Measurements from ENCODE around the gene GOLGA8M. TPM values are rescaled to one million over a fixed set of nuclear protein-coding genes. Genes with fewer than 3 reads are reported as not detected.
A peak's percentile ranks its signal among the peaks of the same experiment; 100 is the strongest.
"Not testable (repeated sequence)": the region's sequence is repeated elsewhere in the genome, so short reads cannot be mapped to it uniquely, and the experiment has no call there.

The GOLGA8M gene
- total RNA-seq (2014; rRNA removed) = 0.29 TPM in 1 of 2 replicates, not detected in the other
- polyA plus RNA-seq (2012) = not detected

- DNase-seq (ENCODE audit: low read depth) = not testable (repeated sequence)
Measured at GRCh38 chr15:28712270-28712669, at the start of gene GOLGA8M. Gene GOLGA8M, minus strand, starts transcription at chr15:28712421. Its CDS starts 98 bp downstream, at chr15:28712323.

GRCh38 chr15:28742890-28743289, 30.7 kb upstream of the GOLGA8M start:
- not testable (repeated sequence) for DNase-seq (ENCODE audit: low read depth)

GRCh38 chr15:28738590-28739292, 26.5 kb upstream of the GOLGA8M start:
- DNase-seq (ENCODE audit: low read depth) = not testable (repeated sequence)

GRCh38 chr15:28738200-28738561, 26.0 kb upstream of the GOLGA8M start:
- not testable (repeated sequence) for DNase-seq (ENCODE audit: low read depth)

- DNase-seq (ENCODE audit: low read depth) = not testable (repeated sequence)
Measured at GRCh38 chr15:28737521-28738199, 25.4 kb upstream of the GOLGA8M start.

GRCh38 chr15:28728061-28728460, 15.8 kb upstream of the GOLGA8M start:
- not testable (repeated sequence) for DNase-seq (ENCODE audit: low read depth)

GRCh38 chr15:28727026-28727425, 14.8 kb upstream of the GOLGA8M start:
- not testable (repeated sequence) for DNase-seq (ENCODE audit: low read depth)

- no peak for DNase-seq (ENCODE audit: low read depth)
Measured at GRCh38 chr15:28726102-28726501, 13.9 kb upstream of the GOLGA8M start.

- DNase-seq (ENCODE audit: low read depth) = no peak
Measured at GRCh38 chr15:28725556-28725955, 13.3 kb upstream of the GOLGA8M start.

- not testable (repeated sequence) for DNase-seq (ENCODE audit: low read depth)
Measured at GRCh38 chr15:28723986-28724385, 11.8 kb upstream of the GOLGA8M start.

- not testable (repeated sequence) for DNase-seq (ENCODE audit: low read depth)
Measured at GRCh38 chr15:28719626-28720025, 7.4 kb upstream of the GOLGA8M start.

- not testable (repeated sequence) for DNase-seq (ENCODE audit: low read depth)
Measured at GRCh38 chr15:28718576-28718975, 6.4 kb upstream of the GOLGA8M start.

GRCh38 chr15:28714176-28714575, 2.0 kb upstream of the GOLGA8M start:
- peak; percentile 25 for DNase-seq (ENCODE audit: low read depth)

- DNase-seq (ENCODE audit: low read depth) = not testable (repeated sequence)
Measured at GRCh38 chr15:28703927-28704326, 8.3 kb downstream of the GOLGA8M start.

- DNase-seq (ENCODE audit: low read depth) = not testable (repeated sequence)
Measured at GRCh38 chr15:28702427-28702826, 9.8 kb downstream of the GOLGA8M start.

- DNase-seq (ENCODE audit: low read depth) = not testable (repeated sequence)
Measured at GRCh38 chr15:28694006-28694751, 18.0 kb downstream of the GOLGA8M start.

GRCh38 chr15:28693021-28693420, 19.2 kb downstream of the GOLGA8M start:
- not testable (repeated sequence) for DNase-seq (ENCODE audit: low read depth)

GRCh38 chr15:28673533-28673932, 38.7 kb downstream of the GOLGA8M start:
- DNase-seq (ENCODE audit: low read depth) = not testable (repeated sequence)

GRCh38 chr15:28672122-28672521, 40.1 kb downstream of the GOLGA8M start:
- not testable (repeated sequence) for DNase-seq (ENCODE audit: low read depth)

- DNase-seq (ENCODE audit: low read depth) = not testable (repeated sequence)
Measured at GRCh38 chr15:28666402-28666801, 45.8 kb downstream of the GOLGA8M start.

GRCh38 chr15:28664575-28664974, 47.6 kb downstream of the GOLGA8M start:
- not testable (repeated sequence) for DNase-seq (ENCODE audit: low read depth)

GRCh38 chr15:28663717-28664116, 48.5 kb downstream of the GOLGA8M start:
- not testable (repeated sequence) for DNase-seq (ENCODE audit: low read depth)

All from LHCN-M2 (cell line).